ENCODE measurements around the gene ALDH3A2.

The ALDH3A2 gene

DNA sequence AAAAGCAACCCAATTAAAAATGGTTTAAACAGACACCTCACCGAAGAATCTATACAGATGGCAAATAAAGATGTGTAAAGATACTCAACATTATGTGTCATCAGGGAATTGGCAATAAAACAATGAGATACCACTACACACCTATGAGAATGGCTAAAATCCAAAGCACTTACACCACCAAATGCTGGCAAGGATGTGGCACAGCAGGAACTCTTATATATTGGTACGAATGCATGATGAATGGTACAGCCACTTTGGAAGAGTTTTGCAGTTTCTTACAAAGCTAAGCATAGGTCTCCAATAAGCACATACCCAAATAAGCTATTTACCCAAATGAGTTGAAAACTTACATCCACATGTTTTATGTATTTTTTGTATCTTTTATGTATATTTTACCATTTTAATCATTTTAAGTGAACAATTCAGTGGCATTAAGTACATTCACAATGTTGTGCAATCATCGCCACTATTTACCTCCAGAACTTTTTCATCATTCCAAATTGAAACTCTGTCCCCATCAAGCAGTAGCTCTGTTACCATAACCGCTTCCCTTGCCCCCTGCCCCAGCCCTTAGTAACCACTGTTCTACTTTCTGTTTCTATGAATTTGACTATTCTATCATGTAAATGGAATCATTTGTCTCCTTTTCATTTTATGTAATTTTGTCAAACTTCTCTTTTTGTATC, 6.7 kb upstream of the ALDH3A2 start:
- H3K4me1 ChIP-seq (ENCODE audit: control insufficient read depth, insufficient read depth, low read length), result peaks cover under 1% of the 10 kb centered on the region
- H3K4me3 ChIP-seq (ENCODE audit: low read length), result no peak overlapping the region
- no peak overlapping the region for H3K9ac ChIP-seq (ENCODE audit: low read length)
- no peaks in the 10 kb centered on the region for H3K36me3 ChIP-seq (ENCODE audit: control insufficient read depth, insufficient read depth, low read length)
- no peak overlapping the region for H3K27ac ChIP-seq (ENCODE audit: low read depth, low read length)
- H3K27me3 ChIP-seq (ENCODE audit: control insufficient read depth, insufficient read depth, low read length), result no peaks in the 10 kb centered on the region

DNA sequence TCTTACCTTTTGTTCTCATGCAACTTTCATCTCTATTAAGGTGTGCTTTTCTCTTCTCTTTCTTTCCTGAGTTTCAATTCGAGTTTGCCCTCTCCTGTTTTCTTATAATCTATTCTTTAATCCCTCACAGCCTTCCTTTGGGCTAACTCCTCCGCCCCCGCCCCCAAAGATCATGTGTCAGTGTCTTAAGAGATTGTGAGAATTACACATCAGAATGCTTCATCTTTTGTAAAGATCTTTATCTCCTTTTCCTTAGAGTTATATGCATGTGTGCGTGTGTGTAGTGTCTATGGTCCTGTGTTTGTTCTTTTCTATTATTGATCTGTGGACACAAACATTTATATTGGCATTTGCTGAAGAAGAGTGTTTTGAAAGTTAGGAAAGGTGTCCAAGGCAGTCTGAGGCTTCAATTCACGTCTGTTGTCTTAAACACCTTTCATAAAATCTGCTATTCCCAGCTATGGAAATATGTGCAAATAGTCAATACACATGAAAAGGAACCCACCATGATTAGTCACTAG, 6.1 kb upstream of the ALDH3A2 start:
- H3K27ac ChIP-seq (ENCODE audit: low read depth, low read length), result no peak overlapping the region
- H3K9ac ChIP-seq (ENCODE audit: low read length), result no peak overlapping the region
- no peak overlapping the region for H3K4me3 ChIP-seq (ENCODE audit: low read length)

DNA sequence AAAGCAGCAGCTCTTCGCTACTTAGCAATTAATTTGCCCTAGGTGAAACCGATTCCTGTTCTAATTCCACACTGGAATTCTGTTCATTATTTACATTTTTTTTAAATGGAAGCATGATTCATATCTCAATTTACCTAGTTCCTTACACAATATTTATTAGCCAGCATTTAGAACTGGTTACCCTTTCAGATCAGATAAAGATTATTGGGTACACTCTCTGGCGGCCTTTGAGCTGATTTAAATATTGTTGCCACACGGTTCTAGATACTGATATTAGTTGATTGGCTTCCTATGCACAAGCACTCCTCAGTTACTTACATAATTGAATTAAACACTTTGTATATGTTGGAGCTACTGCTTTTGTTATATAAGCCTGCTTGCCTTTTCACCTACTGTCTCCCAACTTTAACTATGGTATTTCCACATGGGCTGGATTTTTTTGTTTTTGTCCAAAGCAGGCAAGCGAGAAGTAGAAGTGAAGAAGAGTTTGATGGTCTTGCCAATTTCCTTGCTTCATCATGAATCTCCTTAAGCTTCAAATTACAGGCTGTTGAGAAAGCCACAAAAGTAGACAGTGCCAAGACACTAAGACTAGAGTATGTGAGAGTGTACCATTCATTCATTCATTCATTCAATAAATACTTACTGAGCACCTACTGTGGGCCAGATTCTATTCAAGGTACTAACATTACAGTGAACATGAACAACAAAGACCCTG, 3.9 kb upstream of the ALDH3A2 start:
- H3K27me3 ChIP-seq (ENCODE audit: control insufficient read depth, insufficient read depth, low read length), result no peaks in the 10 kb centered on the region
- H3K4me3 ChIP-seq (ENCODE audit: low read length), result no peak overlapping the region
- peaks cover 12% of the 10 kb centered on the region for H3K4me1 ChIP-seq (ENCODE audit: control insufficient read depth, insufficient read depth, low read length)
- no peak overlapping the region for H3K27ac ChIP-seq (ENCODE audit: low read depth, low read length)
- no peak overlapping the region for H3K9ac ChIP-seq (ENCODE audit: low read length)
- no peaks in the 10 kb centered on the region for H3K36me3 ChIP-seq (ENCODE audit: control insufficient read depth, insufficient read depth, low read length)

More for the DNA sequence above, 6.1 kb upstream of the ALDH3A2 start:
- Histone ChIP-seq H3K36me3 (ENCODE audit: control insufficient read depth, insufficient read depth, low read length) (no peaks in the 10 kb centered on the region), H3K4me1 (ENCODE audit: control insufficient read depth, insufficient read depth, low read length) (peaks cover 6% of the 10 kb centered on the region), H3K27me3 (ENCODE audit: control insufficient read depth, insufficient read depth, low read length) (no peaks in the 10 kb centered on the region)

DNA sequence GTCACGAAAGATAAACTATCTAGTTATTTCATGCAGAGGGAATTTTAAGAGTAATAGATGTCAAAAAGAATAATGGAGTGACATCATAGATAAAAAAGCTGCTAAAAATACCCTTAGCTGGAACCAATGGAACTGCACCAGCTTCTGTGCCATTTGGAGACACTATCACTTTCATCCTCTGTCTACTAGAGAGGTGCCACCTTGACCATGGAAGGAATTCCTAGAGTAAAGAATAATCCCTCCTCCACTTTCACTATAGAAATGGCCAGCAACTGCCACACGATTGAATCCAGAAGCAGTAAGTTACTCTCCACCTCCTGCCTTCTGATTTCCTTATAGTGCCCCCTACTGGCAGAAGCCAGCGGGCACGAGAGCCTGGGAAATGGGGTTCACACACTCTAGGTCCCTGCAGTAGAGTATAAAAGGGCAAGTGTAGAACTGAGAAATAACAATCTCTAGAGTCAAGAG, 2.8 kb upstream of the ALDH3A2 start:
- Histone ChIP-seq H3K9ac (ENCODE audit: low read length) (no peak overlapping the region), H3K4me1 (ENCODE audit: control insufficient read depth, insufficient read depth, low read length) (peaks cover 13% of the 10 kb centered on the region), H3K27ac (ENCODE audit: low read depth, low read length) (no peak overlapping the region), H3K4me3 (ENCODE audit: low read length) (no peak overlapping the region), H3K27me3 (ENCODE audit: control insufficient read depth, insufficient read depth, low read length) (no peaks in the 10 kb centered on the region), H3K36me3 (ENCODE audit: control insufficient read depth, insufficient read depth, low read length) (no peaks in the 10 kb centered on the region)

DNA sequence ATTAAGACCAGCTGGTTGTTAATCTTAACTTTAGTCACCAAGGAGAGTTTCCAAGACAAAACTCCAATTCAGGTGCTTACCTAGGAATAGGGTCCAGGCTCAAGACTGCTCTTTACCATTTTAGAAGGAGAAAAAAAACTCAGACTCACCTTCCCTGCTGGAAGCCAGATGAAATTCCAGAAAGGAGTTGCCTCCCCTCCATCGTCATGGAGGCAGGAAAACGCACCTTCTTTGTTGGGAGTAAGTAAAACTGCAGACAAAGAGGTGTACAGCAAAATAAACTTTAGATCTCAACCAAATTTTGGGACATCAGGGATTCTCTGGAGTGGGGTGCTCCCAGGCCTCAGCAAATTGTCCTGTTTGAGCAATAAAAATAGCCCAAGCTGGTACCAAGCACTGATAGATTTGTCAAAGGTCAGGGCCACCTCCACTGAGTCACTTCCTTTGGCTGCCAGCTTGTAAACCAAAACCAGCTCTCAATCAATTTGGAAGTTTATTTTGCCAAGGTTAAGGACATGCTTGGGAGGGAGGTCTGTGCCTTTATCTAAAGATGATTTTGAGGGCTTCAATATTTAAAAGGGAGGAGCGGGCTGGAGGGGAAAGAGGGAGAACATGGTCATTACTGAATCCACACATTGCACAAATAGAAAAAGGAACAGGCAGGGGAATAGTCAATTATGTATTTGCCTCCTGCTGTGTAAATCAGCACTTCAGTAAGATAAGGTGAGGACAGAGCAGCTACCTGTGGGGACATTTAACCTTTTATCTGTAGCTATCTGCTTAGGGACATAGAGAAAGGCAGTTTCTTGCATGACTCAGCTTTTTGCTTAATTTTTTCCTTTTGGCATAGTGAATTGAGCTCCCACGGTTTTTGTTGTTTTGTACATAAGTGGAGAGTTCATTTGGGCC, 1.5 kb upstream of the ALDH3A2 start:
- Histone ChIP-seq H3K36me3 (ENCODE audit: control insufficient read depth, insufficient read depth, low read length) (no peaks in the 10 kb centered on the region), H3K27ac (ENCODE audit: low read depth, low read length) (peak overlapping the region; percentile 93), H3K9ac (ENCODE audit: low read length) (no peak overlapping the region), H3K4me1 (ENCODE audit: control insufficient read depth, insufficient read depth, low read length) (peaks cover 17% of the 10 kb centered on the region), H3K27me3 (ENCODE audit: control insufficient read depth, insufficient read depth, low read length) (no peaks in the 10 kb centered on the region), H3K4me3 (ENCODE audit: low read length) (no peak overlapping the region)

DNA sequence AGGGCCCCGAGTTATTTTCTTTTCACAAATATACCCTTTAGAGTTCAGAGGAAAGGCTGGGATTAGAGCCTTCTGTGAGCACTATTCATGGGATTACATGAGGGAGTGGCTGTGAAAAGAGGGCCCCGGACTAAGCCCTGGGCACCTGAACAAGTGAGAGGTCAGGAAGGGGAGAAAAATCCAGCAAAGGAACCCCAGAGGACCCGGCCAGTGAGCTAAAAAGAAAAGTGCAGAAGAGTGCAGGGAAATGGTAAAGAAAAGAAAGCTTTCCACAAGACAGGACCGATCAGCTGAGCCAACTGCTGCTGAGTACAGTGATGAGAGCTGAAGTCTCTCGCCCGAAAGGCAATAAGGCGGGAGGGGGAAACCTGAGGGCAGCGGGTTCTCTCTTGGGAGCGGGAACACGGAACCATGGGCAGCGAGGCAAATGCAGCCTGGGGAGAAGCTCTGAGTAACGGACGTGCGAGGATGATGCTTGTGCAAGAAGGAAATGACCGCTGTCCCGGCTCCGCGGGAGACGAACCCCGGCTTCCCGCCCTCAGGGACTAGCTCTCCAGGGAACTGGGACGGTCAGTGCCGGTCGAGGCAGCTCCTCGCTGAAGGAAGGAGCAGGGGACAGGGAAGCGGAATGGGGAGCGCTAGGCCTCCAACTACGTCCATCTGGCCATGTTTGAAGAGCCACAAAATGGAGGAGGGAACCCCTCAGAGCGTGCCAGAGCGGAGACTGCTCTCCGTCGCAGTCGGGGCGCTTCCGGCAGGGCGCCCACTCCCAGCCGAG, 665 bp upstream of the ALDH3A2 start:
- Histone ChIP-seq H3K27ac (ENCODE audit: low read depth, low read length) (peak overlapping the region; percentile 93), H3K36me3 (ENCODE audit: control insufficient read depth, insufficient read depth, low read length) (no peaks in the 10 kb centered on the region), H3K27me3 (ENCODE audit: control insufficient read depth, insufficient read depth, low read length) (no peaks in the 10 kb centered on the region), H3K4me1 (ENCODE audit: control insufficient read depth, insufficient read depth, low read length) (peaks cover 22% of the 10 kb centered on the region), H3K9ac (ENCODE audit: low read length) (peak overlapping the region; percentile 53), H3K4me3 (ENCODE audit: low read length) (peak overlapping the region; percentile 88)

DNA sequence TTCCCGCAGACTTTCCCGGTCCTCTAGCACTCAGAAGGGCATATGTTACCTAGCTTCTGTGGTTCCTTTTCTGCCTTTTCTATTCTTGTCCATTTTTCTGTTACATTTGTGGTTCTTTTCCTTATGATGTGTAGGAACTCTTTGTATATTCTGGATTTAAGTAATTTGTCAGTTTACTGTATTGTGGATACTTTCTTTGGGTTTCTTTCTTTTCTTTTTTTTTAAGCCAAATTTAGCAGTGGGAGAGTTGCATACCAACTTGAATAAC, 657 bp downstream of the ALDH3A2 start:
- peak overlapping the region; percentile 45 for H3K9ac ChIP-seq (ENCODE audit: low read length)
- H3K36me3 ChIP-seq (ENCODE audit: control insufficient read depth, insufficient read depth, low read length), result peaks cover 2% of the 10 kb centered on the region
- H3K27ac ChIP-seq (ENCODE audit: low read depth, low read length), result peak overlapping the region; percentile 93
- peak overlapping the region; percentile 88 for H3K4me3 ChIP-seq (ENCODE audit: low read length)
- H3K27me3 ChIP-seq (ENCODE audit: control insufficient read depth, insufficient read depth, low read length), result no peaks in the 10 kb centered on the region
- H3K4me1 ChIP-seq (ENCODE audit: control insufficient read depth, insufficient read depth, low read length), result peaks cover 22% of the 10 kb centered on the region

DNA sequence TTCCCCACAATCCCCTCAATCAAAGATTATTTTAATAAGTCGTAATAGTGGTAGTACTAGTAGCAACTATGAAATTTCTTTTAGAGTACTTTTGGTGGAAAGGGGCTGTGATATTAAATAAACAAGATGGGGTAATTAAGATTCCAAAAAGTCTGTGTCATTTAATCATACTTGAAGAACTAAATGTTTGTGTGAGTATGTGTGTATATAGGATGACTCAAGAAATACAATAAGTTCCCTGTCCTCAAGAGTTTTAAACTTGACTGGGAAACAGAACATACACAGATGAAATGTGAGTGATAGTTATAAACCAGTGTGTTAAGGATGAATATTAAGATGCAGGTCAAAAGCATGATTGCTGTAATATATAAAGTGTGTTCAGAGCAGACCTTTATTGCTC, 2.3 kb downstream of the ALDH3A2 start:
- no peak overlapping the region for H3K4me3 ChIP-seq (ENCODE audit: low read length)
- H3K36me3 ChIP-seq (ENCODE audit: control insufficient read depth, insufficient read depth, low read length), result peaks cover 6% of the 10 kb centered on the region
- no peak overlapping the region for H3K9ac ChIP-seq (ENCODE audit: low read length)
- H3K27ac ChIP-seq (ENCODE audit: low read depth, low read length), result no peak overlapping the region
- H3K27me3 ChIP-seq (ENCODE audit: control insufficient read depth, insufficient read depth, low read length), result no peaks in the 10 kb centered on the region
- peaks cover 22% of the 10 kb centered on the region for H3K4me1 ChIP-seq (ENCODE audit: control insufficient read depth, insufficient read depth, low read length)

DNA sequence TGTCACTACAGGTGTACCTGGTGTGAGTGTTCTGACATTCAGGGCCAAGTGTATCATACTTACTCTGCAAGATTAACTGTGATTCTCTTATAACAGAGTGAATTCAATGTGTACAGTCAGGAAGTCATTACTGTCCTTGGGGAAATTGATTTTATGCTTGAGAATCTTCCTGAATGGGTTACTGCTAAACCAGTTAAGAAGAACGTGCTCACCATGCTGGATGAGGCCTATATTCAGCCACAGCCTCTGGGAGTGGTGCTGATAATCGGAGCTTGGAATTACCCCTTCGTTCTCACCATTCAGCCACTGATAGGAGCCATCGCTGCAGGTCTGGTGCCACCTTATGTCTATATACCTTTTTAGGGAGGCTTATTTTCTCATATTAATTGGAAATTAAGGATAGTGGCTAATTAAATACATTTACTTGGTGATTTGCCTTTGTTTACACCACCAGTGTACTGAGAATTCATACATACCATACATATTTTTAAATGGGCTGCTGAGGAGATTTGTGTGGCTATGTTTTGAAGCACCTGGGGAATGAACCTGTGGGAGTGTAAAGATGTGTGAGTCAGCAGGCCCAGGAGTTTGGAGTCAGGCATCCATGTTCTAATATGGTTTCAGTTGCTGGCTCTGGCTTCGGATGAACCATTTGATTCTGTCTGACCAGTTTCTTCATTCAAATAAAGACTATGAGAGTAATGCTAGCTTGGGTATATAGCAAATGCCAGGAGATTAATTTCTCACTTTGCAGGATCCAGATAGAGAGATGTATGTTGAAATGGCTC, 3.1 kb downstream of the ALDH3A2 start:
- no peak overlapping the region for H3K27ac ChIP-seq (ENCODE audit: low read depth, low read length)
- H3K4me1 ChIP-seq (ENCODE audit: control insufficient read depth, insufficient read depth, low read length), result peaks cover 22% of the 10 kb centered on the region
- peaks cover 8% of the 10 kb centered on the region for H3K36me3 ChIP-seq (ENCODE audit: control insufficient read depth, insufficient read depth, low read length)
- no peak overlapping the region for H3K4me3 ChIP-seq (ENCODE audit: low read length)
- H3K9ac ChIP-seq (ENCODE audit: low read length), result no peak overlapping the region
- no peaks in the 10 kb centered on the region for H3K27me3 ChIP-seq (ENCODE audit: control insufficient read depth, insufficient read depth, low read length)

DNA sequence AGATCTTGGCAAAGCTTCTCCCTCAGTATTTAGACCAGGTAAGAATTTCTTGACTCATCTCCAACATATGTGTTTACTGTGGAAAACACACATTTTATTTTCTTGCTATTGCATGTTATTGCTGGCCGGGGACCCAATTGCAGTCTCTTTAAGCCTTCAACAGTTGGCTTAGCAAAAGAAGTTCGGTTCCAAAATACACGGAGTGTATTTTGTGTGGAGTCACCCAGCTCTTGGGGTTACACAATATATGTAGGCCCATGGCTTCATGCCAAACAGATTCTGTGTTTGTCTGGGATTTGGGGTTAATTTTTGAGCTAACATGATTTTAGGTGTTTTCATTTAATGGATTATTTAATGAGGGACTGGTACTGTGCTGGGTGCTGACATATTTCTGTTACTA, 4.0 kb downstream of the ALDH3A2 start:
- H3K36me3 ChIP-seq (ENCODE audit: control insufficient read depth, insufficient read depth, low read length), result peaks cover 8% of the 10 kb centered on the region
- no peak overlapping the region for H3K27ac ChIP-seq (ENCODE audit: low read depth, low read length)
- no peak overlapping the region for H3K4me3 ChIP-seq (ENCODE audit: low read length)
- H3K4me1 ChIP-seq (ENCODE audit: control insufficient read depth, insufficient read depth, low read length), result peaks cover 15% of the 10 kb centered on the region
- no peaks in the 10 kb centered on the region for H3K27me3 ChIP-seq (ENCODE audit: control insufficient read depth, insufficient read depth, low read length)
- no peak overlapping the region for H3K9ac ChIP-seq (ENCODE audit: low read length)

DNA sequence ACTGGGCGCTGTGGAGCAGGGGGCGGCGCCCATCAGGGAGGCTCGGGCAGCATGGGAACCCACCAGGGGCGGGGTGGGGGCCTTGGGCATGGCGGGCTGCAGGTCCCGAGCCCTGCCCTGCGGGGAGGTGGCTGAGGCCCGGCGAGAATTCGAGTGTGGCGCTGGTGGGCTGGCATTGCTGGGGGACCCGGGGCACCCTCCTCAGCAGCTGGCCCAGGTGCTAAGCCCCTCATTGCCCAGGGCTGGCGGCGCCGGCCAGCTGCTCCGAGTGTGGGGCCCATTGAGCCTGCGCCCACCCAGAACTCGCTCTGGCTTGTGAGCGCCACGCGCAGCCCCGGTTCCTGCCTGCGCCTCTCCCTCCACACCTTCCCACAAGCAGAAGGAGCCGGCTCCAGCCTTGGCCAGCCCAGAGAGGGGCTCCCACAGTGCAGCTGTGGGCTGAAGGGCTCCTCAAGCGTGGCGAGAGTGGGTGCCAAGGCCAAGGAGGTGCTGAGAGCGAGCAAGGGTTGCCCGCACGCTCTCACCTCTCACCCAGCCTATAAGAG, 5.9 kb downstream of the ALDH3A2 start:
- peaks cover 8% of the 10 kb centered on the region for H3K36me3 ChIP-seq (ENCODE audit: control insufficient read depth, insufficient read depth, low read length)

More for the DNA sequence above, 5.9 kb downstream of the ALDH3A2 start:
- Histone ChIP-seq H3K27me3 (ENCODE audit: control insufficient read depth, insufficient read depth, low read length) (no peaks in the 10 kb centered on the region), H3K4me1 (ENCODE audit: control insufficient read depth, insufficient read depth, low read length) (peaks cover 11% of the 10 kb centered on the region), H3K27ac (ENCODE audit: low read depth, low read length) (no peak overlapping the region), H3K4me3 (ENCODE audit: low read length) (no peak overlapping the region), H3K9ac (ENCODE audit: low read length) (no peak overlapping the region)
